Measurements from ENCODE around the gene ING3. TPM values are rescaled to one million over a fixed set of nuclear protein-coding genes. Genes with fewer than 3 reads are reported as not detected.
A peak's percentile ranks its signal among the peaks of the same experiment; 100 is the strongest.

The ING3 gene
- total RNA-seq, 1 donor from 2014 or later = 24.3 TPM

DNA sequence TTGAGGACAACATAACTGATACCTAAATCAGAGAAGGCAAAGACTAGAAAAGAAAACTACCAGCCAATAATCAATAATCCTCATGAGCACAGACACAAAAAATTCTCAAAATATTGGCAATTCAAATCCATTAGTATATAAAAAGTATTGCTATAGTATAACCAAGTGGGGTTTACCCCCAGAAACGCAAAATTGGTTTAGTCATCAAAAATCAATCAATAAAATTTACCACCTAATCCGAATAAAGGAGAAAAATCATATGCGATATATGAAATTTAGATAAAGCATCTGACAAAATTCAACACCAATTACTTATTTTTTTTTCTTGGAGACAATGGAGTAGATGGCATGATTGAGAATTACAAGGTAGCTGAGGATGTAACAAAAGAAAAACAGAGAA, 11.2 kb upstream of the ING3 start:
- Mint-ChIP-seq H3K36me3 (ENCODE audit: low read depth) (no peaks in the 10 kb centered on the region), H3K9me3 (no peaks in the 10 kb centered on the region), H3K27me3 (peaks cover 23% of the 10 kb centered on the region), H3K4me1 (no peaks in the 10 kb centered on the region), H3K27ac (no peak overlapping the region), H3K4me3 (no peak overlapping the region)
- intact Hi-C loops (cut with micrococcal nuclease) = no loop called here
- no peak for DNase-seq

DNA sequence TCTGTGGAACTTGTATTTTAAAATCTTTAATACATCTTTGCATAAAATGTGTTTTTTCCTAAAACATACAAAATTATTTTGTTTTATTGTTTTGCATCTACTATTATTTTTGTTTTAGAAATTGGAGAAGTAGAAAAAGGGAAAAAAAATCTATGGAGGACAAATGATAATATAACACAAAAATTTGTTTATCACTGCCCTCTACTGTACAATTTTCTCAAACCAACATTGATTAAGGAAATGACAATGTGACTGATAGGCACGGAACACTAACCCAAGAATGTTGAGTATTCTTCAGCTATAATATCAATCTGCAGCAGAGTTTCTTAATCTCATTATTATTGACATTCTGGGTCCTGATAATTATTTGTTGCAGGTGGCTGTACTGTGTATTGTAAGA, 9.5 kb upstream of the ING3 start:
- Mint-ChIP-seq H3K36me3 (ENCODE audit: low read depth) (no peaks in the 10 kb centered on the region), H3K4me1 (no peaks in the 10 kb centered on the region), H3K27ac (no peak overlapping the region), H3K9me3 (no peaks in the 10 kb centered on the region), H3K4me3 (no peak overlapping the region), H3K27me3 (peaks cover 23% of the 10 kb centered on the region)
- no peak for DNase-seq
- intact Hi-C loops (cut with micrococcal nuclease) = loop anchor here (1.0 to 2.0 kb wide), 2 partner anchors 135 to 148 kb away; no protein-coding TSS in a partner anchor

DNA sequence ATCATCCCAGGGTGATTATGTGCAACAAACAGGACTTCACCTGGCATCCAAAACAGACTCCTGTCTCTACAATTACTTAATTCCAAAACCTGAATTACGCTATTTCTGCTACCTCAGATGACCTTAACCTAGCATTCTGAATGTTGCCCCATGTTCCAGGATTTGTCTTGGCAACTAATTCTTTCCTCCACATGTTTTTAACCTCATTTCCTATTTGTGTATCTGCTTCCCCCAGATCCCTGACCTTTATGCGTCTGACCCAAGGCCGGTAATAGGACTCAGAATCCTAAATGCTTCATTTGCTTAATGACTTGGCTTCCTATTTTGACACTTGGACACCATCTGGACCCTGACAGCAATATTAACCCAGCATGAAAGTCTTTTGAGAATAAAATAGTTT, 8.7 kb upstream of the ING3 start:
- H3K27ac Mint-ChIP-seq = no peak overlapping the region
- no peaks in the 10 kb centered on the region for H3K36me3 Mint-ChIP-seq (ENCODE audit: low read depth)
- H3K4me3 Mint-ChIP-seq = no peak overlapping the region
- intact Hi-C loops (cut with micrococcal nuclease) = loop anchor here (1.0 to 2.0 kb wide), 2 partner anchors 136 to 149 kb away; no protein-coding TSS in a partner anchor
- H3K27me3 Mint-ChIP-seq = peaks cover 28% of the 10 kb centered on the region
- no peaks in the 10 kb centered on the region for H3K4me1 Mint-ChIP-seq
- H3K9me3 Mint-ChIP-seq = no peaks in the 10 kb centered on the region
- DNase-seq = no peak

DNA sequence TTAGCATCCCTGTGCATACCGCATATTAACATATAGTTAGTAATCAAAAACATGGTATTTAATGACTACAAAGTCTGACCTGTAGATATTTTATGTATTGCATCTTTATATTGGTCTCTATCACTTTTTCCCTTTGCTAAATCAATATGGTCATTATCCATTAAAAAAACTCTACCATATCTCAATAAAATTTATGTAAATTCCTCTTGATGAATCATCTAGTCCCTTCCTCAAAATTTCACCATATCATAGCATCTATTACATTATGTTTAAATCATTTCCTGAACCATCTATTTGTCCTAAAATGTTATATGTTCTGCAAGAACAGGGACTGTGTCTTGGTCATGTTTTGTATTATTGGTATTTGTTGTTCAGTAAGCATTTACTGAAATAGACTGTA, 7.7 kb upstream of the ING3 start:
- no peak overlapping the region for H3K4me3 Mint-ChIP-seq
- intact Hi-C loops (cut with micrococcal nuclease) = no loop called here
- H3K9me3 Mint-ChIP-seq = no peaks in the 10 kb centered on the region
- H3K27ac Mint-ChIP-seq = no peak overlapping the region
- no peaks in the 10 kb centered on the region for H3K4me1 Mint-ChIP-seq
- DNase-seq = no peak
- no peaks in the 10 kb centered on the region for H3K36me3 Mint-ChIP-seq (ENCODE audit: low read depth)
- H3K27me3 Mint-ChIP-seq = peaks cover 35% of the 10 kb centered on the region

DNA sequence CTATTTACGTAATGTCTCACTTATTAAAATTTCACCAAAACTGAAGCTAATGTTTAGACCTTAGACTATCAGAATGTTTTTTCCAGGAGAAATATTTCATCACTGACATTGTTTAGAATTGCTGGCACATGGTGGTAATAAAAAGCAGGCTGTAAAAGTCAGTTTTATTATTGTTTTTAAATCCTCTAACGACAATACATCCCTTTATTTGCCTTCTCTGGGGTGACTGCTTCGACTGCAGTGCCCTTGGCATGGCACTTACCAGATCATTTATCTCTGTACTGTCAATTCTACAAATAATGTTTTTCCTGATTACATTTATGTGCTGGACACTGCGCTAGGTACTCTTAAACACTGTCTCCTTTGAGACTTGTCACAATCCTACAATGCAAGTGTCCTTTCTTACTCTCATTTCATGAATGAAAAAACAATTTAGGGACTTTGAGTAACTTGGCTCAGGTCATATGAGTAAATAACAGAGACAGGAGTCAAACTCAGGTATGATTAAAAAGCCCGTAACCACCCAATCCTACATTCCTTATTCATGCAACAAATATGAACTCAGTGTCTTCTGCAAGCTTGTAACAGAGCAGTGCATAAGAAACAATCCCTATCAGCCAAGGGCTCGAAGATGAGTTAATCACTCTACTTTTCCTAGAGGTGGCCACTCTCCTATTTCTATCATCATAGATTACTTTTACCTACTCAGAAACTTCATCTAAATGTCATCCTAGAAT, 5.6 kb upstream of the ING3 start:
- H3K36me3 Mint-ChIP-seq (ENCODE audit: low read depth) = no peaks in the 10 kb centered on the region
- peaks cover 32% of the 10 kb centered on the region for H3K27me3 Mint-ChIP-seq
- H3K27ac Mint-ChIP-seq = no peak overlapping the region
- no peak overlapping the region for H3K4me3 Mint-ChIP-seq
- H3K4me1 Mint-ChIP-seq = peaks cover 7% of the 10 kb centered on the region
- DNase-seq = no peak
- no peaks in the 10 kb centered on the region for H3K9me3 Mint-ChIP-seq
- intact Hi-C loops (cut with micrococcal nuclease) = no loop called here

DNA sequence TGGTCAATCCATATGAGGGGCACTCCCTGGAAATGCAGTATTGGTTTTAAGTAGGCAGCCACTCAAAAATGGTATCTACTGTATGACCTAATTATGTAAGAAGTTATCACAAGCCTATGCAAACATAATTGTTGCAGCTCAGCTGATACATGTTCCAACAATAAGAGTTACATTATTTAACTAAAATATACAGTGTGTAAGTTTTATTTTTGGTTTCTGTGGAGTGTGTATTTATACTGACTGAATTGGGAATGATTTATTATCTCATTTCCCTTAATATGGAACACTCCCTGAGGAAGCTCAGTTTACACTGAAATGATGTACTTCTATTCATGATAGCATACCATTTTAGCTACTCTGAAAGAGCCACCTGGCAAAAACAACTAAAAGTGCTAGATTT, 2.6 kb upstream of the ING3 start:
- peaks cover 7% of the 10 kb centered on the region for H3K36me3 Mint-ChIP-seq (ENCODE audit: low read depth)
- no peak overlapping the region for H3K4me3 Mint-ChIP-seq
- intact Hi-C loops (cut with micrococcal nuclease) = no loop called here
- H3K27ac Mint-ChIP-seq = no peak overlapping the region
- H3K9me3 Mint-ChIP-seq = no peaks in the 10 kb centered on the region
- no peak for DNase-seq
- H3K4me1 Mint-ChIP-seq = peaks cover 17% of the 10 kb centered on the region
- H3K27me3 Mint-ChIP-seq = peaks cover 27% of the 10 kb centered on the region

DNA sequence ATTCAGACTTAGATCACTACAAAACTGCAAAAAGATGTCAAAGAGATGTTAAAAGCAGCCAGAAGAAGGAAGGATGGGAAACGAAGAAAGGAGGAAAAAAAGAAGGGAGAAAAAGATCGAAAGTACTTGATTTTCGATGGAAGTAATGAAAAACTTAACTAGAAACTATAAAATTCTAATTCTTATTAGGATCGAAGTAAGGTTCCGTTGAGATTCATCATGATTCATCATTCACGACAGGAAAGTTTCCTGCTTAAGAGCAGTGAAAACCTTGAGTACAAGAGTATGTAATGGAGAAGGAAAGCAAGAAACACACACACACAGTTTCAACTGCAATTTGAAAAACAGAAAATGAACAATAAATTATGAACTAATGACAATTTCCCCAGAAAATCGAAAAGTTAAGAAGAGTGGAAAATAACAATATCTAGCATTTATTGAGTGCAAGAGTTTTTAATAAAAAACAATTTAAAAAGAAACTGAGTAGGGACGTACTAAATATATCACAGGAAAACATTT, 1.1 kb upstream of the ING3 start:
- DNase-seq = no peak
- Mint-ChIP-seq H3K27me3 (peaks cover 22% of the 10 kb centered on the region), H3K9me3 (no peaks in the 10 kb centered on the region), H3K36me3 (ENCODE audit: low read depth) (peaks cover 14% of the 10 kb centered on the region), H3K27ac (peak overlapping the region; percentile 99), H3K4me3 (peak overlapping the region; percentile 96), H3K4me1 (peaks cover 19% of the 10 kb centered on the region)
- intact Hi-C loops (cut with micrococcal nuclease) = no loop called here

DNA sequence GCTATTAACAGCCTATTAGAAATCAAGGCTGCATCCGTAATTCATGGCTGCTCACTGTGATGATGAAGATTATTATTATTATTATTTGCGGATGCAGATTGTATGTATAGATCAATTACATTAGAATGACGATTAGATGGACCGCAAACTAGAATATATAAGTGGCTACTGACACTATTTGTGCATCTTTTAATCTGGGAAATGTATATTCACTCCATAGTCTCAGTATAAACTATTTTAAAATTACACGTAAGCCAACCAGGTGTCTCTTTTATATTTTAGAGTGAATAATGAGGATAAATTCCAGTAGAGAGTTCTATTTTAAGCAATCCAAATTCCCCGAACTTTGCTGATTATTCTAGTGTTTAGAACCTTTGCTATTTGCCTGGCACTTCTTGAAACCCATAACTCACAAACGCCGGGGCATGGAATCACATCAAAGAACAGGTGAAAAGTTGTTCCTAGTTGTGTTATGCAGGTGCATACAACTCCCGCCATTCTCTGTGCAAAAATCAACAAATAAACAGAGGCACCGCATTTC, 509 bp upstream of the ING3 start:
- Mint-ChIP-seq H3K9me3 (no peaks in the 10 kb centered on the region), H3K4me3 (peak overlapping the region; percentile 96), H3K27me3 (peaks cover 22% of the 10 kb centered on the region), H3K36me3 (ENCODE audit: low read depth) (peaks cover 17% of the 10 kb centered on the region), H3K27ac (peak overlapping the region; percentile 99), H3K4me1 (peaks cover 21% of the 10 kb centered on the region)
- intact Hi-C loops (cut with micrococcal nuclease) = loop anchor here (1.0 to 10.0 kb wide), 6 partner anchors 32 to 595 kb away; partner anchors contain the start of genes CPED1 and TSPAN12
- no peak for DNase-seq

DNA sequence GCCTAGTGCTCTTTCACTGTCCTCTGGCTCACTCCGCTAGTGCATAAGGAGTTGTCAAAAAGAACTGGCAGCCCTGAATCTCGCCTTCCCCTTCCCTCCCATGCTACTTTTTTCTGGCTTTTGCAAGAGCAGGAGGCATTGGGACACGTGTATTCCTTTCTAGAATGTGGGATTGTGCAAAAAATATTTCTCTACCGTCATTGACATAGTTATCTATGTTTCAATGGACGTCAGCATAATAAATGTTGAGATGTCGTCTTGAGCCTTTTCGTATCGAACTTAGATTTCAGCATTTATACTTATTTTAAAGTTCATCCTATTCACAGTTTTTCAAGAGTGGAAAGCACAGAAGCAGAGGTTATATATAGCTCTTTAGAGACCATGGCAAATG, 727 bp downstream of the ING3 start:
- H3K27ac Mint-ChIP-seq = peak overlapping the region; percentile 99

DNA sequence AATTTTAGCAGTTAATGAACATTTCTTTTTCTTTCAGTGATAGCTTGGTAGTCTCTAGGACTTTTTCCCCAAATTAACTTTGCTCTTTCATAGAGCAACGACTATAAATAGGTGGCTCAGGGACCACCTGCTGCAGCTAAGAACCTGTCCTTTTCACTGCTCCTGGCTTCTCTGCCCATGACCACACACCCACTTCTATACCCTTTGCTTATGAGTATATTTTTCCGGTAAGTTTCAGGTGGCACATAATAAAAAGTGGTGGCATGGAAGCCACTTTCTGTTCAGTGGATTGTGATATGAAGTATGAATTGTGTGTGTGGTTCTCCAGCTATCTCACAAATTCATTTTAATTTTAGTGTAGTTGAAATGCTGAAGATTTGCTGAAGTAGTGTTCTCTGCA, 1.2 kb downstream of the ING3 start:
- peaks cover 23% of the 10 kb centered on the region for H3K4me1 Mint-ChIP-seq
- intact Hi-C loops (cut with micrococcal nuclease) = loop anchor here (2.0 to 10.0 kb wide), 5 partner anchors 37 to 593 kb away; partner anchors contain the start of genes CPED1 and TSPAN12
- peaks cover 27% of the 10 kb centered on the region for H3K36me3 Mint-ChIP-seq (ENCODE audit: low read depth)
- peaks cover 9% of the 10 kb centered on the region for H3K27me3 Mint-ChIP-seq
- H3K4me3 Mint-ChIP-seq = peak overlapping the region; percentile 96
- DNase-seq = no peak
- peak overlapping the region; percentile 99 for H3K27ac Mint-ChIP-seq
- H3K9me3 Mint-ChIP-seq = no peaks in the 10 kb centered on the region

More for the DNA sequence above, 727 bp downstream of the ING3 start:
- Mint-ChIP-seq H3K4me3 (peak overlapping the region; percentile 96), H3K36me3 (ENCODE audit: low read depth) (peaks cover 27% of the 10 kb centered on the region), H3K9me3 (no peaks in the 10 kb centered on the region), H3K4me1 (peaks cover 23% of the 10 kb centered on the region), H3K27me3 (peaks cover 12% of the 10 kb centered on the region)
- DNase-seq = no peak
- intact Hi-C loops (cut with micrococcal nuclease) = loop anchor here (2.0 to 10.0 kb wide), 5 partner anchors 37 to 593 kb away; partner anchors contain the start of genes CPED1 and TSPAN12

DNA sequence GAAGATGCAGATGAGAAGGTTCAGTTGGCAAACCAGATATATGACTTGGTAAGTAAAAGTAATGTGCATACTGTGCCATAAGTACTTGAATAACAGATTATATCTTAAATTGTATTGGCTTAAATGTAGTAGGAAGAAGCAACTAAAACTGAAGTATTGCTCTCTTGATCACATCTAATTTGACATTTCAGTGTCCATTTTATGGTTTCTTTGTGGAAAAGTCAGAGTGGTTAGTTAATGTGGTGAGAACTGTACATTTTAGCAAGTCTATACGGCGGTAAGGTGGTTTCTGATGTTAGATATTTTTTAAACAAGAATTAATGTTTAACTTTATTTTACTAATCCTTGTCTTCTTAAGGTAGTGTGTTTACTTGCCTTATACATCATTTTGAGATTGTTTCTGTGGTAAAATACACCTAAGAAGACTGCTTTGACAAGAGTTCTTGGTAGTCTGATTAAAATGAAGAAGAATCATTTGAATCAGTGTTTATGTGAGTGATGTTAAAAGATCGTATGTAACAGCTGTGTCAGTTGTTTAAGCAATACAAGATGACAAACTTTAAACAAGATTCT, 5.1 kb downstream of the ING3 start:
- Mint-ChIP-seq H3K4me1 (peaks cover 24% of the 10 kb centered on the region), H3K27ac (peak overlapping the region; percentile 45), H3K9me3 (no peaks in the 10 kb centered on the region), H3K36me3 (ENCODE audit: low read depth) (peaks cover 42% of the 10 kb centered on the region), H3K27me3 (no peaks in the 10 kb centered on the region), H3K4me3 (no peak overlapping the region)
- no peak for DNase-seq
- intact Hi-C loops (cut with micrococcal nuclease) = loop anchor here (10.0 kb wide), 1 partner anchor 419 kb away; no protein-coding TSS in a partner anchor

DNA sequence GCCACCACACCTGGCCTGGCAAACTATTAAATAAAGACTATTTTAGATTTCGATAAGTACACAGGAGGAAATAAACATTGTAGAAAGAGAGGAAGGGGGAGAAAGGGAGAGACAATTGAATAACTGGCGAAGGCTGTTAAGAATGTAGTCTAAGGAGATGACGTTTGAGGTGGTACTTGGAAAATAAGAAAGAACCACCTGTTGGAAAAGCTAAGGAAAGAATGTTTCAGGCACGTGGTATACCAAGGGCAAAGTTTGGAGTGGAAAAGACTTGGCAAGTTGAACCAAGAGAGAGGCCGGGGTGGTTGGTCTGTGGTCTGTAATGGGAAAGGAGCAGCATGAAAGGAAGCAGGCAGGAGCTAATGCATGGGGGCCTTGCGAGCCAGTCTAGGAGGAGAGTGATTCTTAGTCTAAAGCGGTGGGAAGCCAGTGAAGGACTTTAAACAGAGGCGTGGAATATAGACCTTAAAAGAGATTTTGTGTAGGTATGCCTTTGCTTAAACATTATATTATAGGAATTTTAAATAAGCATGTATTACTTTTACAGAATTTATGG, 9.4 kb downstream of the ING3 start:
- H3K4me3 Mint-ChIP-seq = no peak overlapping the region
- H3K27me3 Mint-ChIP-seq = no peaks in the 10 kb centered on the region
- H3K36me3 Mint-ChIP-seq (ENCODE audit: low read depth) = peaks cover 43% of the 10 kb centered on the region
- H3K27ac Mint-ChIP-seq = no peak overlapping the region
- intact Hi-C loops (cut with micrococcal nuclease) = loop anchor here (10.0 kb wide), 1 partner anchor 415 kb away; no protein-coding TSS in a partner anchor
- H3K9me3 Mint-ChIP-seq = no peaks in the 10 kb centered on the region
- no peak for DNase-seq
- H3K4me1 Mint-ChIP-seq = peaks cover 20% of the 10 kb centered on the region

DNA sequence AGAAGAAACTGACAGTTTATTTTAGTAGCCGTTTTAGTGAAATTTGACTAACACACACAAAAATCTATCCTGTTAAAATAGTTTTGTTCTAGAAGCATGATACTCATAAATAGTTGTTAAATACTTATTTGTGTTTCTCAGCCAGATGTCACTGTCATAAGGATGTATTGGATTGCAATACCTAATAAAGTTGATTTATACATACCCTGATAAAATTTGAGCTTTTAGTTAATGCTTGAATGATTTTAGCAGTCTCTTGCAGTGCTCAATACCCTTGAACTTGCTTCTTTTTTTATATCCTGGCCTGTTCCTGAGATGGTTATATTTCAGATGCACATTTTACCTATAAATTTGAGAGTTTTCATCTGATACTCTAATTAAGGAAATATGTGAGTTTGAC, 10.1 kb downstream of the ING3 start:
- Mint-ChIP-seq H3K9me3 (no peaks in the 10 kb centered on the region), H3K27ac (no peak overlapping the region), H3K27me3 (no peaks in the 10 kb centered on the region), H3K4me3 (no peak overlapping the region), H3K36me3 (ENCODE audit: low read depth) (peaks cover 43% of the 10 kb centered on the region), H3K4me1 (peaks cover 18% of the 10 kb centered on the region)
- no peak for DNase-seq
- intact Hi-C loops (cut with micrococcal nuclease) = no loop called here
